GM21526 (cell line): ENCODE measurements around the gene IL11.
"Not testable (repeated sequence)": the region's sequence is repeated elsewhere in the genome, so short reads cannot be mapped to it uniquely, and the experiment has no call there.

Source experiments
- ATAC-seq: cut with Tn5 transposase; IDR thresholded peaks from one replicate; pipeline ENCODE4 v1.9.1; 2021; ENCODE audit warnings: moderate library complexity; ENCODE audit not compliant: unreplicated experiment, low FRiP score

Gene IL11

DNA sequence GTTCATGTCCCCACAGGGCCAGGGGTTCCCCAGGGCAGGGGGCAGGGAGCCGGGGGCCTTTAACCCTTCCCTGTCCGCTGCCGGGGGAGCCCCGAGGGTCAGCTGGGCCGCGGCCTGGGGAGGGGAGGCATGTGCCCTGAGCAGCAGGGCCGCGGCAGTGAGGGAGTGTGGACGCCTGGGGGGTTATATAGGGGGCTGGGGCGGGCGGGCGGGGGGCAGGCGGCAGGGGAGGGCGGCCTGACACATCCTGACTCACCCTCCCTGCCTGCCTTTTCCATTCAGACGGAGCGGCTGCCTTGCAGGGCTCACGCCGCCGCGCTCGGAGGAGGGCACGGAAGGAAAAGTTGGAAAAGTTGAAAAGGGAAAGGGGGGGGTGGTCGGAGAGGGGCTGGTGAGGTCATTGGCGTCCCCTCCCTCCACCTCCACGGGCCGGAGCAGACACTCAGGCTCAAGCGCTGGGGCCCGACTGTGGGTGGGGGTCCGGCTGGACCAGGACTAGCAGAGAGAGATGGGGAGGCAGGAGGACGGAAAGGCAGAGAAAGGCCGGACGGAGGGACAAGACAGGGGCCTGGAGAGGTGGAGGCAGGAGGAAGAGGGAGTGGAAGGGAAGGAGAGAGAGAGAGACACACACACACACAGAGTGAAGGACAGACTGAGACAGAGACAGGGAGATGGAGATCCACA lies at the start of gene IL11:
Gene IL11 (minus strand): TSS at position 159 of the 684 bp plus-strand sequence. CDS start 153 bp downstream, at position 6.
- no peak for ATAC-seq

GRCh38 chr19:55419624-55420236 lies 49.5 kb upstream of the IL11 start:
- no peak for ATAC-seq

GRCh38 chr19:55419103-55419502 lies 48.8 kb upstream of the IL11 start:
- ATAC-seq: no peak

DNA sequence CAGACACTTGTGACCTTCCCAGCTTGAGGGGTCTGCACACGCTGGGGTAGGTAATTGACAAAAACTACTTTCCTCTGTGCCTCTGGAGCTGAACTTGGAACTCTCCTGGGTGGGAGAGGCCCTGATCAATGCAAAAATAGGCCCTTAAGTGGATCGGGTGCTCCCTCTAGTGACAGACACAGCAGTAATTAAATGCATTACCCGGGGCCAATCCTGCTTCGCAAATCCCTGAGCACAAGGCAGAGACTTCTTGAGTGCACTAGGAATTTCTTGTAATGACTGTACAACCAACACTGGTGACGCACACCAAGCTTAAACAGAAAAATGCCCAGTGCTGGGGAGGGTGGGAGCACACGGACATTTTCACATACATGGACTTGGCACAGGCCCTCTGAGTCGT lies 47.9 kb upstream of the IL11 start:
- no peak for ATAC-seq

DNA sequence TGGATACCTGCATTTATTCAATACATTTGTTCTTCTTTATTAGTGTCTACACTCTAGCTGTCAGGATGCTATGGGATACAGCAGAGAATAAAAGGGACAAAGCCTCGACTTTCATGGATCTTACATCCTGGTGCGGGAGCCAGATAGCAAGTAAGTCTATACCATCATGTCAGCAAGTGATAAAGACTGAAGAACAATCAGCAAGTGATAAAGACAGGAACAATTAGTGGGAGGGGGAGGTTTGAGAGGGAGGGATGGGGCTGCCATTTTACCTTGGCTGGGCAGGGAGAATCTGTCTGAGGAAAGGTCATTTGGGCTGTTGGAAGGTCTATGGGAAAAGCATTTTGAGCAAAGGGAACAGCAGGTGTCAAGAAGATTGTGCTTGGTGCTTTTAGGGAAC lies 39.9 kb upstream of the IL11 start:
- ATAC-seq: no peak

DNA sequence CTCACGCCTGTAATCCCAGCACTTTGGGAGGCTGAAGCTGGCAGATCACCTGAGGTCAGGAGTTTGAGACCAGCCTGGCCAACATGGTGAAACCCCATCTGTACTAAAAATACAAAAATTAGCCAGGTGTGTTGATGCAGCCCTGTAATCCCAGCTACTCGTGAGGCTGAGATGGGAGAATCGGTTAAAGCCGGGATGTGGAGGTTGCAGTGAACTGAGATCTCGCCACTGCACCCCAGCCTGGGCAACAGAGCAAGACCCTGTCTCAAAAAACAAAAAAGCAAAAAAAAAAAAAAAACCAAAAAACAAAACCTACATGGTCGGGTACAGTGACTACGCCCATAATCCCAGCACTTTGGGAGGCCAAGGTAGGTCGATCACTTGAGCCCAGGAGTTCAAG lies 38.9 kb upstream of the IL11 start:
- not testable (repeated sequence) for ATAC-seq

- ATAC-seq: no peak
Measured at GRCh38 chr19:55408533-55408872, 38.2 kb upstream of the IL11 start.

- ATAC-seq: peak; percentile 72
Measured at GRCh38 chr19:55407800-55408532, 37.7 kb upstream of the IL11 start.

DNA sequence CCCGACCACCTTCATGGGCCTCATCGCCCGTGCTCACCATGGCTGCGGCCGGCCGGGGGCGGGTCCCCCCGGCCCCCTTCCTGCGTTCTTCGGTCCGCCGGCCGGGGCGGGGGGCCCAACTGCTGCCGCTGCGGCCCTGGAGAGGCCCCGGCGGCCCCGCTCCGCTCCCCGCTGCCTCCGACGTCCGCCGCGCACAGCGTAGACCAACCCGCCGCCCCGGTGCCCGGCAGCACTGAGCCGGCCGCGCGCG lies 37.2 kb upstream of the IL11 start, which contains the start of gene UBE2S:
Gene UBE2S (minus strand): TSS at position 239 of the 250 bp plus-strand sequence. CDS start 199 bp downstream, at position 40.
- not testable (repeated sequence) for ATAC-seq

DNA sequence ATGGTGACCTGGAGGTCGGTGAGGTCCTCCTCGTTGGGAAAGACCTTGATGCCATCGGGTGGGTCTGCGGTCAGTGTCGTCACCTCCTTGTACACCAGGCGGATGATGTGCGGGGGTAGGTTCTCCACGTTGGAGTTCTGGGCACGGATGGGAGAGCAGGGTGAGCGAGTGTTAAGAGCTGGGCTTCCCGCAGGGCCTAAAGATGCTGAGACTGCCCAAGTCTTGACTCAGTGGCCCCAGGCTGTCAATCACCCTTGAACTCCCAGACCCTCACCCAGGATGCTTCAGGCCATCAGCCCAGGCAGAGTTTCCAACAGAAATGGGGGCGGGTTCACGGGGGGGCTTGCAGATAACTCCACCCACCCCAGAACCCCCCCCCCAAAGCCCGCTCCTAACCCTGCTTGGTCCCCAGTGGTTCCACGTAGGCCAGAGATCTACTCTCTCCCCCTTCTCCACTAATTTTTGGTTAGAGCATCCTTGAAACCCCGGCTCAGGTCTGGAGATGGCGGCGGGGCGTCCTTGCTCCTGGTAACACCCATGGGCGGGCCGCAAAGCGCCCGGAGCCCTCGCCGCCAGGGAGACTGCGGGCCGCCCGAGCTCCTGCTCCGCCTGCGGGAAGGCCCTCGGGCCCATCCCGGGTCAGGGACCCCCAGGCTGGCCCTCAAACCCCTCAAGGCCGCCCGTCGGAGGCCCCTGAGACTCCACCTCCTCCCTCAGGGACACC lies 36.7 kb upstream of the IL11 start:
- no peak for ATAC-seq

GRCh38 chr19:55406091-55406825 lies 36.0 kb upstream of the IL11 start:
- ATAC-seq: no peak

DNA sequence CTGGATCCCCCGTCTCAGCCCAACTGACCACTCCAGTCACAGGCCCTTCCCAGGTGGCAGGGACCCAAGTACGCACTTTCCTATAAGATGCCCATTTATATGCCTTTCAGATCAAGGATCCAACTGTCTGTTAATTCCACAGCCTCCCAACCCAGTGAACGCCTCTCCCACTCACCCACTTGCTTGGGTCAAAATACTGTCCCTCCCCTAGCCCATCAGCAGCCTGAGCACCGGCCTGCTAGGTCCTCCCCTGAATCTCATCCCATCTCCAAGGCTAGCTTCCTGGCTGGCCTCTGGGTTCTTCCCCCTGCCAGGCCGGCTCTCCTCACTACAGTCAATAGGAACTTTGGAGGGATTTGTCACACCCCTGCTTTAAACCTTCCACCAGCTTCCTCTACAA lies 35.4 kb upstream of the IL11 start:
- no peak for ATAC-seq

- ATAC-seq: no peak
Measured at GRCh38 chr19:55402509-55402908, 32.2 kb upstream of the IL11 start.

DNA sequence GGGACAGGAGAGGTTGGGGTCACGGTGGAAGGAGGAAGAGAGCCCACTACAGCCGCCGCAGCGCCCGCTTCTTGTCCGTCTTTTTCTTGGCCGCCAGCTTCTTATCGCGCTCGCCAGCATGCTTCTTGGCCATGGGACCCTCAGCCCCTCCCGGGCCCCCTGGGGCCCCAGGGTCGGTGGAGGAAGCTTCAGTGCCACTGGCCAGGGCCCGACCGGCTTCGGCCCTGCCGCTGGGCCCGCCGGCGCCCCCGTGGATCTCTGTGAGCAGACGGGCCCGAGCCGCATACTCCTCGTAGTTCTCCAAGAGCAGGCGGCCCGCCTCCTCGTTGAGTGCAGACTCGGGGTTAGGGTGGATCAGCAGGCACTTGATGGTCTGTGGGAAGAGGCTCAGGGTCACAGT lies 31.1 kb upstream of the IL11 start:
- ATAC-seq: not testable (repeated sequence)

- no peak for ATAC-seq
Measured at GRCh38 chr19:55400281-55401087, 30.2 kb upstream of the IL11 start.

- no peak for ATAC-seq
Measured at GRCh38 chr19:55398200-55398925, 28.1 kb upstream of the IL11 start.

- ATAC-seq: no peak
Measured at GRCh38 chr19:55392820-55393761, 22.8 kb upstream of the IL11 start.
